ENCODE results near the gene ACOX1. TPM values are rescaled to one million over a fixed set of nuclear protein-coding genes. Genes with fewer than 3 reads are reported as not detected.

ACOX1 gene
- total and polyA plus RNA-seq, 8 donors: 11.9 to 133 (median 29.8) TPM

DNA sequence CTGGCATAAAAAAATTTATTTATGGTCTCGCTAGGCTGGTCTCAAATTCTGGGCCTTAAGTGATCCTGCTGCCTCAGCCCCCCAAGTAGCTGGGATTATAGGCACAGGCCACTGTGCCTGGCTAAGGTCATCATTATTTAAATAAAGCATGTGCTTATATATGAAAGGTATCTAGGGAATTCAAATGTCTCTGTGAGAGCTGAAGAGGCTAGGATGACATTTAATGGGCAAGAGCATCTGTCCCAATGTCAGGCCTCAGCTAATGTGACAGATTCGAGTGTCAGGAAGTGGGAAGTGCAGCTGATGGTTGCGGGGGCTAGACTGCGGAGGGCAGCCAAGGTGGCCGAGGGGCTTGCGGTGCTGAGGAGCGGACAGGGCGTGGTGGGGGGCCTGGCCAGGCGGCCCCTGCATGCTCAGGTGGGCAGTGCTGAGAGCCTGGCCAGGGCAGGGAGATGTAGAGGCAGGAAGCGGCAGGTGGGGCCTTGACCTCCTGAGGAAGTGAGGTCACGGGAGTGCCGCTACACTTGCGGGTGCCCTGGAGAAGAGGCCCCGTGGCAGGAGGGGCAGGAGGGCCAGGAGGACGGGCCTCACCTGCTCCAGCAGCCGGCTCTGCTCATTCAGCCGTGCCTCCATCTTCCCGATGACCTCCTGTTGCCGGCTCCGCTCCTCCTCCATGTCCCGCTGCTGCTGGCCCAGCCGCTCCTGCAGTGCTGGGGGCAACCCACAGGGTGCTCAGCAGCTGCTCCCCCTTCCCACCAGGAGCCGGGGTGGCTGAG, 61.6 kb downstream of the ACOX1 start:
- no peak for TF ChIP-seq POLR2AphosphoS5 (IDR thresholded peaks at IDR 0.05)
- TF ChIP-seq, protein P1, sequence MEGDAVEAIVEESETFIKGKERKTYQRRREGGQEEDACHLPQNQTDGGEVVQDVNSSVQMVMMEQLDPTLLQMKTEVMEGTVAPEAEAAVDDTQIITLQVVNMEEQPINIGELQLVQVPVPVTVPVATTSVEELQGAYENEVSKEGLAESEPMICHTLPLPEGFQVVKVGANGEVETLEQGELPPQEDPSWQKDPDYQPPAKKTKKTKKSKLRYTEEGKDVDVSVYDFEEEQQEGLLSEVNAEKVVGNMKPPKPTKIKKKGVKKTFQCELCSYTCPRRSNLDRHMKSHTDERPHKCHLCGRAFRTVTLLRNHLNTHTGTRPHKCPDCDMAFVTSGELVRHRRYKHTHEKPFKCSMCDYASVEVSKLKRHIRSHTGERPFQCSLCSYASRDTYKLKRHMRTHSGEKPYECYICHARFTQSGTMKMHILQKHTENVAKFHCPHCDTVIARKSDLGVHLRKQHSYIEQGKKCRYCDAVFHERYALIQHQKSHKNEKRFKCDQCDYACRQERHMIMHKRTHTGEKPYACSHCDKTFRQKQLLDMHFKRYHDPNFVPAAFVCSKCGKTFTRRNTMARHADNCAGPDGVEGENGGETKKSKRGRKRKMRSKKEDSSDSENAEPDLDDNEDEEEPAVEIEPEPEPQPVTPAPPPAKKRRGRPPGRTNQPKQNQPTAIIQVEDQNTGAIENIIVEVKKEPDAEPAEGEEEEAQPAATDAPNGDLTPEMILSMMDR (IDR thresholded peaks at IDR 0.05): no peak
- no peak for TF ChIP-seq EP300 (IDR thresholded peaks at IDR 0.05)
- TF ChIP-seq POLR2A (IDR thresholded peaks at IDR 0.05): no peak
- H3K36me3 ChIP-seq: peaks cover 0 to 57% (median 40%) of the 10 kb centered on the region in 4 donors
- no peak overlapping the region for H3K27ac ChIP-seq
- no peaks in the 10 kb centered on the region for H3K27me3 ChIP-seq
- 87 to 93% (median 89%) methylated on average over 17 to 23 of the region's 23 CpGs for WGBS, 5 donors
- peaks cover 0 to under 1% (median 0%) of the 10 kb centered on the region in 4 donors for H3K4me1 ChIP-seq
- DNase-seq: no peak
- intact Hi-C loops (cut with DNase I; ENCODE audit: low total_unique reads): loop anchor here (5.0 kb wide), 1 partner anchor 90 kb away; no protein-coding TSS in a partner anchor
- no peak overlapping the region for H3K4me3 ChIP-seq
- no peaks in the 10 kb centered on the region for H3K9me3 ChIP-seq

DNA sequence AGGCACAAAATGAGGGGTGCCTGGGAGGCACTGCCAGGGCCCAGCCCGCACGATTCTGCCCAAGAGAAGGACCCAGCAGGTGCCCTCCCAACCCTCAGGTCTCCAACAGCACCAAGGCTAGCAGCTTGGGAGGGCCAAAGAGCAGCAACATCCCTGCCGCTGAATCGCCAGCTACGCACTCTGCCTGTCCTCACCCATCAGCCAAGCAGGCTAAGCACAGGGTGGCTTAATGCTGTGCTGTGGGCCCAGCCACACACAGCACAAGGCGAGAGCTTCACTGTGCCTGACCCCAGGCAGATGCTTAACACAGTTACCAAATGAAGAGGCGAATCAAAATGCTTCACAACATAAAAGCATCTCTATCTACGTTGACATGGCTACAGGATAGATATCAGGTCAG, 63.7 kb downstream of the ACOX1 start:
- no peaks in the 10 kb centered on the region for H3K27me3 ChIP-seq
- WGBS, 5 donors: 87 to 92% (median 90%) methylated on average over 8 of the region's 8 CpGs
- H3K9me3 ChIP-seq: no peaks in the 10 kb centered on the region
- no peak overlapping the region for H3K4me3 ChIP-seq
- H3K27ac ChIP-seq: no peak overlapping the region
- peaks cover under 1 to 18% (median 14%) of the 10 kb centered on the region in 4 donors for H3K4me1 ChIP-seq
- intact Hi-C loops (cut with DNase I; ENCODE audit: low total_unique reads): loop anchor here (5.0 kb wide), 1 partner anchor 92 kb away; no protein-coding TSS in a partner anchor
- peaks cover 0 to 69% (median 40%) of the 10 kb centered on the region in 4 donors for H3K36me3 ChIP-seq
- no peak for DNase-seq
- TF ChIP-seq, protein P1 (IDR thresholded peaks at IDR 0.05): no peak
- no peak for TF ChIP-seq EP300 (IDR thresholded peaks at IDR 0.05)
- no peak for TF ChIP-seq POLR2AphosphoS5 (IDR thresholded peaks at IDR 0.05)
- TF ChIP-seq POLR2A (IDR thresholded peaks at IDR 0.05): no peak

DNA sequence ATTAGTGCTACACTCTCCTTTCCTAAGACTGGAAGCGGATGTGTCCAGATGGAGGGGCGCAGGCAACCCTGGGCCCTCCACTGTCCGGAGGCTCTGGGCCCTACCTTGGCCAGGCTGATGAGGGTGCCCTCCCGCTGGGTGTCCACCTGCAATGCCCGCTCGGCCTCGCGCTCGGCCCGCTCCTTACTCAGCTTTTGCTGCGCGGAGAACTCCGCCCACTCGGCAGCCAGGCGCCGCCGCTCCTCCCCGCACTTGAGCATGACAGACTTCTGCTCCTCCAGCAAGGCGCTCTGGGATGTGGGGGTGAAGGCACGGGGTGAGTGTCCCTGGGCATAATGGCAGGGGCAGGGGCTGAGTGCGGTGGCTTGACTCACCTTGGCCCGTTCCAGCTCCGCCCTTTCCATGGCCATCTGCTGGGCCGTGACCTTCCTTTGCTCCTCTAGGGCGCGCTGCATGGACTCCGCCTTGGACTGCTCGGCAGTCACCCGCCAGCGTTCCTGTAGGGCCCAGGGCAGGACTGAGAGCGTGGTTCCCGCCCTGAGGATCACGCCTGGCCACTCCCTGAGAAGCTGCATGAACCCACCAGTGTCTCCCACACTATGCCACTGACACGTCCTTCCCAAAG, 64.2 kb downstream of the ACOX1 start:
- H3K36me3 ChIP-seq: peaks cover 0 to 64% (median 37%) of the 10 kb centered on the region in 4 donors
- no peaks in the 10 kb centered on the region for H3K27me3 ChIP-seq
- WGBS, 5 donors: 90 to 93% (median 93%) methylated on average over 18 to 34 of the region's 34 CpGs
- no peak overlapping the region for H3K4me3 ChIP-seq
- H3K4me1 ChIP-seq: peaks cover 6 to 23% (median 17%) of the 10 kb centered on the region in 4 donors
- H3K27ac ChIP-seq: no peak overlapping the region
- H3K9me3 ChIP-seq: no peaks in the 10 kb centered on the region
- intact Hi-C loops (cut with DNase I; ENCODE audit: low total_unique reads): loop anchor here (5.0 kb wide), 1 partner anchor 93 kb away; no protein-coding TSS in a partner anchor
- DNase-seq: no peak
- TF ChIP-seq EP300 (IDR thresholded peaks at IDR 0.05) (no peak), POLR2A (IDR thresholded peaks at IDR 0.05) (no peak), POLR2AphosphoS5 (IDR thresholded peaks at IDR 0.05) (no peak)
- TF ChIP-seq, protein P1 (IDR thresholded peaks at IDR 0.05): no peak

DNA sequence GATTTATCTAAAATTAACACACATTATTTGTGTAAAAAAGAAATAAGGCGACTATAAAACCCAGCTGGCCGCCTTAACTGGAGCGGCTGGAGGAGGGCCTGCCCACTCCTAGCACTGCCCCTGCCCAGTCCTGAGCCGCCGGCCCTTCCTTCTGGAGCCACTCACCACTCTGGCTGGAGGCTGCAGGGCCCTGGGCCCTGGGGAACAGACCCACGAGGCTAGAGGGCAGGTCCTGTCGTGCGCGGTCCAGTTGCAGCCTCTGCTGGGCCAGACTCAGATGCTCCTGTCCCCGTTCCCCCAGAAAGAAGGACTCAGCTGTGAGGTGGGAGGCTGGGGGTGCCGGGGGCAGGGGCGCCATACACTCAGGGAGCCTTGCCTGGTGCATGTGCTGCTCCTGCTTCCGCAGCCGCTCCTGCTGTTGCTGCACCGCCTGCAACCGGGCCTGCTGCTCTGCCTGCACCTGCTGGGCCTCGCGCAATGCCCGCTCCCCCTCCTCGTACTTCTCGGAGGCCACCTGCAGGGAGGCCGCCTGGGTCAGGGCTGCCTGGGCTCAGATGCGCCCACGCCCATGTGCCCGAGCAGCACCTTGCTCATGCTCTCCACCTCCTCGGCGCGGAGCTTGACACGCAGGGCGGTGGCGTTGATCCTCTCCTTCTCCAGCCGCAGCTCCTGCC, 65.3 kb downstream of the ACOX1 start:
- intact Hi-C loops (cut with DNase I; ENCODE audit: low total_unique reads): no loop called here
- 91 to 96% (median 95%) methylated on average over 27 to 32 of the region's 32 CpGs for WGBS, 5 donors
- Histone ChIP-seq H3K36me3 (peaks cover 0 to 56% (median 32%) of the 10 kb centered on the region in 4 donors), H3K27me3 (no peaks in the 10 kb centered on the region), H3K4me3 (no peak overlapping the region), H3K4me1 (peaks cover 6 to 27% (median 17%) of the 10 kb centered on the region in 4 donors), H3K27ac (no peak overlapping the region), H3K9me3 (no peaks in the 10 kb centered on the region)
- DNase-seq: no peak
- TF ChIP-seq POLR2AphosphoS5 (IDR thresholded peaks at IDR 0.05) (no peak), EP300 (IDR thresholded peaks at IDR 0.05) (no peak), POLR2A (IDR thresholded peaks at IDR 0.05) (no peak)
- TF ChIP-seq, protein P1 (IDR thresholded peaks at IDR 0.05): no peak

Data from stomach (tissue), 9 donors.